GM21447 (cell line): ENCODE results near the gene OR10AG1.

Source experiments
- ATAC-seq: cut with Tn5 transposase; IDR thresholded peaks from one replicate; pipeline ENCODE4 v1.9.1; 2021; ENCODE audit not compliant: unreplicated experiment

OR10AG1 gene

GRCh38 chr11:55969845-55970244 is at the start of gene OR10AG1:
Gene OR10AG1, minus strand, starts transcription at chr11:55969945. Its CDS starts 38 bp downstream, at chr11:55969907.
- no peak for ATAC-seq

- ATAC-seq: no peak
These were observed 44.1 kb upstream of the OR10AG1 start for GRCh38 chr11:56013805-56014204.

- ATAC-seq: no peak
These were observed 41.0 kb upstream of the OR10AG1 start for GRCh38 chr11:56010716-56011115.

GRCh38 chr11:55994525-55994924 is 24.8 kb upstream of the OR10AG1 start, which contains the start of gene OR5F1:
Gene OR5F1, minus strand, starts transcription at chr11:55994625. Its CDS starts 0 bp downstream, at chr11:55994625.
- no peak for ATAC-seq

- ATAC-seq: no peak
These were observed 1.2 kb upstream of the OR10AG1 start for GRCh38 chr11:55970935-55971334.

GRCh38 chr11:55967914-55968313 is 1.8 kb downstream of the OR10AG1 start:
- ATAC-seq: no peak

GRCh38 chr11:55966391-55966790 is 3.4 kb downstream of the OR10AG1 start:
- ATAC-seq: no peak

GRCh38 chr11:55956521-55956920 is 13.2 kb downstream of the OR10AG1 start:
- ATAC-seq: no peak

- ATAC-seq: no peak
These were observed 20.4 kb downstream of the OR10AG1 start for GRCh38 chr11:55949330-55949729.

GRCh38 chr11:55942785-55943392 is 26.9 kb downstream of the OR10AG1 start:
- ATAC-seq: no peak

- no peak for ATAC-seq
These were observed 33.4 kb downstream of the OR10AG1 start, which contains the start of gene OR5I1 for GRCh38 chr11:55936300-55936699. Gene OR5I1, minus strand, starts transcription at chr11:55936400. Its CDS starts 0 bp downstream, at chr11:55936400.

- ATAC-seq: no peak
These were observed 49.2 kb downstream of the OR10AG1 start for GRCh38 chr11:55920537-55920936.
